HG02973 (cell line): Measurements from ENCODE around the gene RIPK1.
A peak's percentile ranks its signal among the peaks of the same experiment; 100 is the strongest.
"Not testable (repeated sequence)": the region's sequence is repeated elsewhere in the genome, so short reads cannot be mapped to it uniquely, and the experiment has no call there.

Experiments used
- ATAC-seq: cut with Tn5 transposase; IDR thresholded peaks from one replicate; pipeline ENCODE4 v1.9.1; 2021; ENCODE audit warnings: moderate library complexity; ENCODE audit not compliant: unreplicated experiment

Gene RIPK1

GRCh38 chr6:3133515-3133914 lies 65.2 kb downstream of the RIPK1 start:
- ATAC-seq: no peak

- ATAC-seq: no peak
Observed at GRCh38 chr6:3135668-3136291, 67.5 kb downstream of the RIPK1 start.

DNA sequence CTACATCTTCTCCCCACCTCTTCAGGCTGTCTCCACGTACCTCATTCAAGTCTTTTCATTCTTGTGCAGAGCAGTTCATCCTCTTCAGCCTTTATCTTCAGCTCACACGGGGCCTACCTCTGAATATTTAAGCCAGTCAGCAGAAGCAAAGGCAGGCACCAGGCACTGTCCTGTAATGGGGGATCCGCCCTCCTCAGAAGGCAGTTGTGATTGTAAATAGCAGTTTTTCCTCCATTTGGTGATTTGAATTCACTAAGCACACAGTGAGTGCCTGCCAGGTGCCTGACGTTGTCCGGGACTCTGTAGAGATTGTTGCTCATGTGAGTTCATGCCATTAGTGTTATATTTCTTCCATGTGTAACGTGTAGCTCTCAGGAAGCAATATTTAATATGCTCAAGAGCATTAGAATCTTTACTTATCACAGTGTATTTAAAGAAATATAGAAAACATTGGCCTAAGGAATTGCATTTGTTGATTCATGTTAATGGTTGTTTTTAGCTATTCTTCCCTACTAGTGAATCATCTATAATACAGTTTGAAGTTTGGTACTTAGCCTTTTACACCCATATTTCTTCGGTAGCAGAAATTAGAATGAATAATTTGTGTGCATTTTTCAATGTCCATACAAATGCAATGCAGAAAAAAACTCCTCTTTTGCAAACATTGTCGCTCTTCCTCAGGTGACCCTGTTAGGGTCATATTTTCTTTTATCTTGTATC lies 68.2 kb downstream of the RIPK1 start:
- ATAC-seq: no peak

DNA sequence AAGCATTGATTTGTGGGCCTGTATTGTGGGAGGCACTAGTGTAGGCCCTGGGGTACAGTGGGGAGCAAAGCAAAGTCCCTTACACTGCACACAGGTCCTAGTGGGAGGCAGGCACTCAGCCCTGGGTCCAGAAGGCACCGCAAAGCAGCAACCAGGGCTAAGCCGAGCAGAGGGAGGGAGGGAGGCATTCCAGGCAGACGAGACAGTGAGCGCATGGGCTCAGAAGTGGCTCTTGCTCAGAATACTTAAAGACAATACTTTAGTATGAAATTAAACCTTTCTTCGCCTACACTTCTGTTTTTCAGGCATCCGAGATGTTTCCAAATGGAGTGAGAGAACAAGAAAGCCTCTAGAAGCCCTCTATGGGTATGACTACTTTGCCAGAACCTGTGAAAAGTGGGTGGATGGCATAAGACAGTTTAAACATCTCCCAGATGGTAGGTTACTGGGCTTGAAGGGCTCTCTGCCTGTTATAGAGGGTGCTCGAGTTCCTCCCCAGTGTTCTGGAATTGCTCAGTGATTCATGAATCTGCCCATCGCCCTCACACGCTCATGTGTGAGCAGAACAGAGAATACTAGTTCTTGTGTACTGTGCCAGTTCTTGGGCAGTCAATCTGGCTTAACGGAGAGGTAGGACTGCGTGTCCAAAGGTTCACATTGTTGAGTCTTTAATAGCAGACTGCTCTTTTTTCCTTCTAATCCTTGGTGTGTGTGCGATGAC lies 68.9 kb downstream of the RIPK1 start:
- ATAC-seq: no peak

GRCh38 chr6:3137873-3138272 lies 69.6 kb downstream of the RIPK1 start:
- not testable (repeated sequence) for ATAC-seq

DNA sequence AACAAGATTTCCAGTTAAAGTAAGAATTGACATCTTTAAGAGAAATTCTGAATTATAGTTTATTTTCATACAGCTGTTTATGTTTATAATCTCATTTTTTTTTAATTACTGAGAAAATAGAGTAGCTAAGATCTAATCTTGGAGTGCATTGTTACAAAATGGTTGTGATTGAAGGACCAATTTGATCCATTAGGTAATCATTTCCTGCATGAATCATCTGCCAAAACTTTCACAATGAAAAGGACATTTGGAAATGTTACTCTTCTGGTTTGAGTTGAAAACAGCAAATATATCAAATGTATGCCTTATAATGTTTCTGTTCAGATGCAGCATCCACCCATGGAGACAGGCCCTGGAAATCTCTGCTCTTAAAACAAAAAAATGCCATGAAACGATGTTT lies 70.0 kb downstream of the RIPK1 start:
- no peak for ATAC-seq

- ATAC-seq: no peak
Observed at GRCh38 chr6:3139090-3139903, 71.0 kb downstream of the RIPK1 start.

DNA sequence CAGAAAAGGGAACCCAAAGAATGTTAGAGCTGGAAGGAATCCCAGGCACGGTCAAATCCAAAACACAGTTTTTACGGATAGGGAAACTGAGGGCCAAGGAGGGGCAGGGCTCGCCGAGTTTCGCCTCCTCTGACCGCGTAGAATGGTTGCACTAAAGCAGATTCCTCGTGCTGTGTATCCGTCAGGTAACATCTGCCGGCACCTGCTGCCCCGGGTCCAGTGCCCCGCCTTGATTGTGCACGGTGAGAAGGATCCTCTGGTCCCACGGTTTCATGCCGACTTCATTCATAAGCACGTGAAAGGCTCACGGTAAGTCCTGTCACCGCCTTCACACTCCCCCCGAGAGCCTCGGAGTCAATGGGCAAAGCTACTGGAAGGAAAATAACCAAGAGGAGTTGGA lies 71.9 kb downstream of the RIPK1 start:
- no peak for ATAC-seq

DNA sequence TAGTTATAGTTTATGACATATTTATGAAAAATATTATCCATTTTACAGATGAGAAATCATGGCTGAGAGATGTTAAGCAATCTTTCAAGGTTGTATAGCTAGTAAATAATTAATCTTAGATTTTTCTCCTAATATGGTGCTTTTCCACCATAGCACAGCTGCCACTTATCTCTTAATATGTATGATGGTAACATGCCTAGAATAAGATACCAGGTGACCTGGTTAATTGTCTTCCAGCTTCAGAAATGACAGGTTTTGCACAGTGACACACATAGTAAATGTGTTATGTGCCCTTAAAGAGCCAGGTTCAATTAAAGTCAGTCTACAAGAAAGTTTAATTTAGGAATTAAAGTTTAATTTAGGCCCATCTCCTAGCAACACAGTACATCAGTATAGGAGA lies 74.2 kb downstream of the RIPK1 start:
- no peak for ATAC-seq

DNA sequence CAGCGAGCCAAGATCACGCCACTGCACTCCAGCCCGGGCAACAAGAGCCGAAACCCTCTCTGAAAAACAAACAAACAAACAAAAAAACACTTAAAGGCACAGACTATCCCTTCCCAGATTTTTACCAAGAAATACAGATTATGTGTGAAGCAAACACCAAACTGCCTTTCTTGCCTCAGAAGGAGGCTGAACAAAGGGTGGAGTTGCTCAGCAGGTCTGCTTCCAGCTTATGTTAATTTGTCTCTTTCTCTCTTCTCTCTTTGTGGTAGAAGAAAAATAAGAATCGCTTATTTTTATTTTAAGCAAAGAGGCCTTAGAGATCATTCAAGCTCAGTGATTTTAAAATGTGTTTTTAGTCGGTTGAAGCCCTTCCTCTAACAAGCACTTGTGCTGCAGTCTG lies 74.9 kb downstream of the RIPK1 start:
- ATAC-seq: no peak

GRCh38 chr6:3144571-3144970 lies 76.3 kb downstream of the RIPK1 start:
- no peak for ATAC-seq

DNA sequence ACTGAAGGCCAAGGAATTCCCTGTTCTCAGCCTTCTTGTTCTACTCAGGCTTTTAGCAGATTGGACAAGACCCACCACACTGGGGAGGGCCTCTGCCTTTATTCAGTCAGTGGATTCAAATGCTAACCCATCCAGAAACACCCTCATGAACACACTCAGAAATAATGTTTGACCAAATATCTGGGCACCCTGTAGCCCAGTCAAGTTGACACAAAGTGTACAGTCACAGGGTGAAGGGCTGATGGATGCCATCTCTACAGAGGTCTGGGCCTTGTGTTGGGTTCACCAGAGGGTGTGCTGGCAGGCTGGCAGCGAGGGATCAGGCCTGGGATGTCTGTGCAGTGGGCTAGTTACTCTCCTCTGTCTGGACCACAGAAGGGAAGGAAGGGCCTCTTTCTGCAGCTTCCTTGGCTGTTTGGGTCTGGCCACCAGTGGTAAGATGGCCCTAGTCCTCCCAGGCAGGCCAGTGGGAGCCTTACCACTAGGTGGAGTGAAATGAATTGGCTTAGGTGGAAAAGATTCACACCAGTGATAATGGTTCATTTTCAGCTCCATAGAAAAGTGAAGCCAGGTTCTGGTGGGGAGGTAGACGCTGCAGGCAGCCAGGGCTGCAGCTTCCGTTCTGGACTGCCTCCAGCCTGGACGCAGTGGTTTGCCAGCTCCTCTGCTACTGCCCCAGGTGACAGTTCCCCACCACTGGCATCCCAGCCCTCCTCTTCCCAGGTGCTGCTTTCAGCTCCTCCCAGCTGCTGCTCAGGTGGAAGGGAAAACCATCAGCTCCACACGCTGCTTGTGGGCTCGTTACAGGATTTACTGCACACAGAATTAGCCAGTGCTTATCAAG lies 79.8 kb downstream of the RIPK1 start:
- no peak for ATAC-seq

DNA sequence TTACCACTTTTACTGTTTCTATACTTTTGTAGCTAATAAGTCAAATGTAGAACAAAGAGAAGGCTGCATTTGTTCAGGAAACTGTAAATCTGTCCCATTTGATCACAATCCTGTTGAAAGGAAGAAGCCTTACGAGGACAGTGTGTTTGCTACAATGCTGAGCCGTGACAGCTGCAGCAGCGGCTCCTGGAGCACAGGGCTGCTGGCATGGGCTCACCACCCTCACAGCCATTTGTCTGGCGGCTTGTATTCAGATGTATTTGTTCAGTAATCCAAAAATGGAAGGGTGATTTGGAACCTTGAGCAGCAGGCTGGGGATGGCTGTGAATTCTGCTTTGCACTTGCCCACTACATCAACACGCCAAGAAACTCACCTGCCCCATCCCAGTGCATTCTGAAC lies 83.4 kb downstream of the RIPK1 start:
- ATAC-seq: no peak

- ATAC-seq: no peak
Observed at GRCh38 chr6:3152689-3153088, 84.4 kb downstream of the RIPK1 start.

- not testable (repeated sequence) for ATAC-seq
Observed at GRCh38 chr6:3155416-3155815, 87.1 kb downstream of the RIPK1 start.

DNA sequence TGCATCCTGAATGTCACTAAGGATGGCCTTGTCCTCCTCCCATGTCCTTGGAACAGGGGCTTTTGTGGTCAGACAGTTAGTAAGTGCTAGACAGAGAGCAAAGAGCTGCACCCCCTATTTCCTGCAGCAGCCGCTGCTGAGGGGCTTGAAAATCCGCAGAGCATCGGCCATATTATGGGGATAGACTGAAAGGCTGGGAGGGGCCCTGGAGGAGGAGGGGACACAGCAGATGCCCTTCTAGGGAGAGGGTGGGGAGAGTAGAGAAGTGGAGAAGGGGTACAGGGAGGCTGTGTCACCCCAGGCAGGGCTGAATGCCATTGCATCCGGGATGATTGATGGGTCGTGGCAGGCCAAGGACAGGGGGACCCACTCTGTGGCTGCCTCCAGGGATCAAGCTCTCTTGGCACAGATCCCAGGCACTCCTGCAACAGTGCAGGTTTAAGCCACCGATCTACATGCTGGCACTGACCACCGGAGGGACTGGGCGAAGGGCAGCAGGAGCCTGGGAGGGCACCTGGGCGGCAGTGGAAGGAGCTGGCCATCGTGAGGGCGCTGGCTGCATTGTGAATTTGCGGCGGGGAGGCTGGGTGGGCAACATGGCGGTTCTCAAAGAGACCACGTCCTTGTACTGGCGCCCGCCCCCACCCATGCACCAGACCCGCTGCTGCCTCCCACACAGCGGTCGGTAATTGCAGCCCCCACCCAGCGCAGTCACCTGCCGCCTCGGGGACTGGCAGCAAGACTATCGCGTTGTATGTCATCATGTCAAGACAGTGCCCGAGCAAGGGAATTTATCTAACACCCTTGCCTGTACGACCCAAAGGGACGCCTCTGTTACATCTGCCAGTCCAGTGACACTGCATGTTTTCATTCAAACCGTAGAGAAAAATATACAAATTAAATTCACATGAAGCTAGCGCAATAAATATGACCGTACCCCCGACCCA lies 88.2 kb downstream of the RIPK1 start:
- not testable (repeated sequence) for ATAC-seq

GRCh38 chr6:3157131-3157933 lies 89.0 kb downstream of the RIPK1 start, which contains the start of gene TUBB2A:
Gene TUBB2A (minus strand): TSS chr6:3157544. CDS start chr6:3157463, 81 bp downstream.
- ATAC-seq: peak; percentile 70
